GM12878 (cell line): Measurements from ENCODE around the gene HRNR. TPM values are rescaled to one million over a fixed set of nuclear protein-coding genes. Genes with fewer than 3 reads are reported as not detected.

Experiments
- ATAC-seq: fragments of 200-7000 bp; cut with Tn5 transposase; 3 replicates; pipeline ENCODE4 v1.9.1; 2020; ENCODE audit warnings: mild to moderate bottlenecking, moderate library complexity
- BruUV-seq: library from RNA; stranded (reverse); fragments of 400-500 nt; replicated peaks from 2 replicates; lab custom pipeline; 2021; lab: Mats Ljungman, UMichigan
- CTCF ChIA-PET: fragments of 300-600 bp; sonication (Branson Sonifier 250); formaldehyde crosslinking; extraction: SDS; loops from one replicate; lab custom pipeline; 2021; ENCODE audit warnings: inconsistent platforms; lab: Yijun Ruan, JAX
- POLR2A ChIA-PET: fragments of 350-600 bp; formaldehyde crosslinking; extraction: SDS; loops from one replicate; lab custom pipeline; 2021; ENCODE audit warnings: inconsistent platforms; lab: Charles Lee
- RAD21 ChIA-PET: fragments of 300-600 bp; sonication (Branson Sonifier 250); formaldehyde crosslinking; loops from one replicate; lab custom pipeline; 2023; ENCODE audit warnings: antibody characterized with exemption; ENCODE audit not compliant: unreplicated experiment; lab: Charles Lee
- SMC1A ChIA-PET: fragments of 300-600 bp; sonication (Branson Sonifier 250); formaldehyde crosslinking; loops from one replicate; lab custom pipeline; 2023; ENCODE audit not compliant: unreplicated experiment, uncharacterized antibody; lab: Charles Lee
- DNase-seq: peaks from one replicate; pipeline ENCODE4 v3.0.0-alpha.2; 2011; ENCODE audit warnings: low read depth, low spot score
- FAIRE-seq: peaks from 3 replicates; lab custom pipeline; 2011; peaks lifted over from hg19 to GRCh38; lab: Jason Lieb, UNC
- H2AFZ ChIP-seq: 2 replicates; pipeline ENCODE4 v1.6.0; 2011; ENCODE audit warnings: low read depth, low read length, control low read depth; ENCODE audit not compliant: control insufficient read depth
- H3K27ac ChIP-seq: 2 replicates; pipeline ENCODE4 v1.5.1; 2011; ENCODE audit warnings: control low read depth; ENCODE audit not compliant: control insufficient read depth, insufficient read depth
- H3K27me3 ChIP-seq, 2 experiments: replicated peaks in 1 of 2; 2 replicates each; pipeline versions ENCODE4 v1.6.0 to v1.6.1; 2011; ENCODE audit warnings: low read length in 1 of 2; ENCODE audit not compliant: control insufficient read depth in 2 of 2, insufficient read depth in 2 of 2
- H3K36me3 ChIP-seq, 2 experiments: 2 replicates each; pipeline ENCODE4 v1.5.1; 2011; ENCODE audit warnings: low read length in 1 of 2; ENCODE audit not compliant: control insufficient read depth in 2 of 2, insufficient read depth in 2 of 2
- H3K4me1 ChIP-seq: 2 replicates; pipeline ENCODE4 v1.6.1; 2011; ENCODE audit warnings: mild to moderate bottlenecking, low read length, moderate library complexity, mixed read lengths; ENCODE audit not compliant: control insufficient read depth, insufficient read depth
- H3K4me2 ChIP-seq: 2 replicates; pipeline ENCODE4 v1.6.0; 2011; ENCODE audit warnings: control low read depth; ENCODE audit not compliant: control insufficient read depth, insufficient read depth
- H3K4me3 ChIP-seq: fragments of 200-600 bp; sonication (generic); 2 replicates; pipeline ENCODE4 v1.5.1; 2016
- H3K79me2 ChIP-seq: 2 replicates; pipeline ENCODE4 v1.6.0; 2011; ENCODE audit warnings: low read length; ENCODE audit not compliant: control insufficient read depth, insufficient read depth
- H3K9ac ChIP-seq: 2 replicates; pipeline ENCODE4 v1.8.0; 2011; ENCODE audit warnings: low read length, control low read depth, mixed read lengths; ENCODE audit not compliant: control insufficient read depth, insufficient read depth
- H3K9me3 ChIP-seq: replicated peaks from 3 replicates; pipeline ENCODE4 v1.5.1; 2011; ENCODE audit warnings: mild to moderate bottlenecking, low read length; ENCODE audit not compliant: control insufficient read depth, insufficient read depth
- H4K20me1 ChIP-seq: 2 replicates; pipeline ENCODE4 v1.6.0; 2011; ENCODE audit not compliant: control insufficient read depth, insufficient read depth
- CREB1 ChIP-seq: IDR thresholded peaks from 2 replicates; pipeline ENCODE4 v1.6.1; 2012; ENCODE audit warnings: low read depth, mild to moderate bottlenecking, inconsistent platforms
- ESRRA ChIP-seq: IDR thresholded peaks from 2 replicates; pipeline ENCODE4 v1.6.1; 2012; ENCODE audit warnings: mild to moderate bottlenecking, low read length, improper control_type of control experiment
- JUNB ChIP-seq: IDR thresholded peaks from 2 replicates; pipeline ENCODE4 v1.6.1; 2016; ENCODE audit warnings: antibody characterized with exemption, mild to moderate bottlenecking
- PAX5 ChIP-seq: IDR thresholded peaks from 2 replicates; pipeline ENCODE4 v1.6.1; 2011; ENCODE audit warnings: low read depth, low read length, borderline replicate concordance
- PML ChIP-seq: IDR thresholded peaks from 2 replicates; pipeline ENCODE4 v1.6.1; 2012; ENCODE audit warnings: low read length, inconsistent platforms
- RCOR1 ChIP-seq: conservative IDR thresholded peaks from 2 replicates; pipeline ENCODE4 v1.6.1; 2012; ENCODE audit warnings: low read depth, low read length, improper control_type of control experiment
- SMARCA5 ChIP-seq: fragments of 450-650 bp; IDR thresholded peaks from 2 replicates; pipeline ENCODE4 v1.6.1; 2017; ENCODE audit warnings: mild to moderate bottlenecking
- SUZ12 ChIP-seq: fragments of 200-600 bp; sonication (generic); IDR thresholded peaks from one replicate; pipeline ENCODE4 v1.6.1; 2018; ENCODE audit warnings: antibody characterized with exemption, mild to moderate bottlenecking; ENCODE audit not compliant: unreplicated experiment
- TCF7 ChIP-seq: IDR thresholded peaks from 2 replicates; pipeline ENCODE4 v1.6.1; 2014; ENCODE audit warnings: antibody characterized with exemption, borderline replicate concordance
- WGBS: methylation state at CpG from one replicate; pipeline ENCODE4 v1.1.6; 2016; ENCODE audit warnings: low lambda C conversion rate; ENCODE audit not compliant: insufficient replicate concordance, insufficient coverage; ENCODE audit errors: missing lambda C conversion rate; 5-methylcytosine and 5-hydroxymethylcytosine counted together
- in situ Hi-C: fragments of 300-500 bp; cut with MboI; formaldehyde crosslinking; loops from 9 replicates; pipeline ENCODE4 v1.14.3; 2018; ENCODE audit warnings: mixed read lengths
- intact Hi-C: fragments of 100-400 bp; cut with micrococcal nuclease; formaldehyde crosslinking; loops from one replicate; pipeline ENCODE4 v1.14.2; 2022; ENCODE audit not compliant: unreplicated experiment
- polyA plus RNA-seq, 11 experiments: library from polyadenylated mRNA; depleted of rRNA in 4 of 11; unstranded in 6 of 11; stranded (reverse) in 5 of 11; fragments of >200 nt; fragmentation: Nextera tagmentation in 4 of 11; fragmentation: Illumina TruSeq in 1 of 11; extraction: Ambion mirVana in 4 of 11; extraction: Trizol in 1 of 11; gene quantifications; 1 replicate in 1 of 11; 2 replicates in 10 of 11; pipeline versions ENCODE4 v1.2.1 to v1.2.3, GENCODE V29; 2011 to 2016; ENCODE audit warnings: inconsistent platforms in 2 of 11, missing spikeins in 2 of 11, low read depth in 1 of 11
- total RNA-seq, 4 experiments: library from RNA; depleted of rRNA in 3 of 4; stranded (reverse); fragments of >200 nt in 3 of 4; fragmentation: Illumina TruSeq in 1 of 4; extraction: Trizol in 1 of 4; gene quantifications; 2 replicates each; pipeline versions ENCODE4 v1.2.1 to v1.2.3, GENCODE V29; 2013 to 2021
- TF ChIP-seq, protein P1 (sequence below): fragments of 450-650 bp; IDR thresholded peaks from 2 replicates; pipeline ENCODE4 v1.6.1; 2017; ENCODE audit warnings: mild to moderate bottlenecking, low read depth, inconsistent platforms; ENCODE audit not compliant: poor library complexity, severe bottlenecking
- TF ChIP-seq, protein P2 (sequence below): fragments of 450-650 bp; IDR thresholded peaks from 2 replicates; pipeline ENCODE4 v1.6.1; 2018; ENCODE audit warnings: borderline replicate concordance, mild to moderate bottlenecking; ENCODE audit not compliant: partially characterized antibody

Gene HRNR
- total and polyA plus RNA-seq, 10 of the 15 experiments (the other 5 are each of a cell fraction or from before 2014, with no cell fraction given) = not detected

DNA sequence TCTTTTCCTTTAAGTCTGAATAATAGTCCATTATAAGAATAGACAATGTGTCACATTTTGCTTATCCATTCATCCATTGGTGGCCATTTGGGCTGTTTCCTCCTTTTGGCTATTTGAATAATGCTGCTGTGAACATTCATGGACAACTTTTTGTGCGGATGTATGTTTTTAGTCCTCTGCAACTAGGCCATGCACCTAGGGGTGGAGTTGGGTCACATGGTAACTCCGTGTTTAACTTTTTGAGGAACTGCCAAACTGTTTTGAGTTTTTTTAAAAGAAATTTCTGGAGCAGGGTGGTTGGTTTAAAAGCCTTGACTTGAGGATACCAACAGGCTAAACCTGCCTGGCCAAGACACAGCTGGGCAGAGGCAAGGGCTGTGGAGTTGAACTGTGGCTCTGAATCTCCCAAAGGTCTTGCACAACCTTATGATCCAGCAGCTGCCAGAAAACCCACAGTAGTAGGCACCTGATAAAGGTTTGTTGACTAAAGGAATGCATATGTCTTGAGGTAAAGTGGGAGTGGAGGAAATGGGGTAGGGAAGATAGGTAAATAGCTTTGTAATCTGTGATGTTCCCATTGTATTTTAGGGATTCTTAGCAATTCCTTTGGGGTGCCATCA lies 59.4 kb downstream of the HRNR start (continued):
- TF ChIP-seq, protein P1, sequence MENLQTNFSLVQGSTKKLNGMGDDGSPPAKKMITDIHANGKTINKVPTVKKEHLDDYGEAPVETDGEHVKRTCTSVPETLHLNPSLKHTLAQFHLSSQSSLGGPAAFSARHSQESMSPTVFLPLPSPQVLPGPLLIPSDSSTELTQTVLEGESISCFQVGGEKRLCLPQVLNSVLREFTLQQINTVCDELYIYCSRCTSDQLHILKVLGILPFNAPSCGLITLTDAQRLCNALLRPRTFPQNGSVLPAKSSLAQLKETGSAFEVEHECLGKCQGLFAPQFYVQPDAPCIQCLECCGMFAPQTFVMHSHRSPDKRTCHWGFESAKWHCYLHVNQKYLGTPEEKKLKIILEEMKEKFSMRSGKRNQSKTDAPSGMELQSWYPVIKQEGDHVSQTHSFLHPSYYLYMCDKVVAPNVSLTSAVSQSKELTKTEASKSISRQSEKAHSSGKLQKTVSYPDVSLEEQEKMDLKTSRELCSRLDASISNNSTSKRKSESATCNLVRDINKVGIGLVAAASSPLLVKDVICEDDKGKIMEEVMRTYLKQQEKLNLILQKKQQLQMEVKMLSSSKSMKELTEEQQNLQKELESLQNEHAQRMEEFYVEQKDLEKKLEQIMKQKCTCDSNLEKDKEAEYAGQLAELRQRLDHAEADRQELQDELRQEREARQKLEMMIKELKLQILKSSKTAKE = no peak
- TF ChIP-seq RCOR1 (no peak), CREB1 (no peak), SMARCA5 (no peak), PML (no peak), ESRRA (no peak)
- TF ChIP-seq, all 136 proteins: peak for 0

DNA sequence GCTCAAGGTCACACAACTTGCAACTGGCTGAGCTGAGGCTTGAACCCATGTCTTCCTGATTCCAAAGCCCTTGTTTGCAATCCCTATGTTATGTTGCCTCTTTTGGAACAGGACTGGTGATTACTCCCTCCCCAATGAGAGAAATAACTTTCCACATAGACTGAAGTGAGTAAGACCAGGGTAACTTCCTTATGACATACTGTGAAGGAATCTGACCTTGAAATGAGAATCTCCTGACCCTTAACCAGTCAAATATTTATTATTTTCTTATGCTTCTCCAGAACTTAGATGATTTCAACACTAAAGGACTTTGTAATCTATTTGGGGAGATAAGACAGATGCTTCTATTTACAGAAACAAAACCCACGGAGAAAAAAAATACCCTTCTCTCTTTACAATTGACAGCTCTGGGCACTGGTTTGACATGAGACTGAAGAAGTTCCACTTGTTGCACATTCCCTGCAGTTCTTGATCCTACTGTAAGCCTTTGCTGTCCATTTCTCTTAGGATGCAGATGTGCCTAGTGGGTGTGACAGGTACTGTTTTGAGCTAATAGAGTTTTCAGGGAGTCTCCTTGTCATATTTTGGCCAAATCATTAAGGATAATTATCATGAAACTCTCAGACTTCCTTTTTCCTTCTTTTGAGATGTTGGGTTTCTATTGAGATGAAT lies 61.1 kb downstream of the HRNR start:
- intact Hi-C loops = no loop called here
- CTCF ChIA-PET = interaction anchor here (1.0 kb wide), 1 partner anchor 13 kb away, joined by 3 read pairs; no protein-coding TSS in a partner anchor
- WGBS = 0% methylated on average over 1 of the region's 1 CpG
- TF ChIP-seq SUZ12 (no peak), PAX5 (no peak), JUNB (no peak), TCF7 (no peak)
- TF ChIP-seq, protein P2, sequence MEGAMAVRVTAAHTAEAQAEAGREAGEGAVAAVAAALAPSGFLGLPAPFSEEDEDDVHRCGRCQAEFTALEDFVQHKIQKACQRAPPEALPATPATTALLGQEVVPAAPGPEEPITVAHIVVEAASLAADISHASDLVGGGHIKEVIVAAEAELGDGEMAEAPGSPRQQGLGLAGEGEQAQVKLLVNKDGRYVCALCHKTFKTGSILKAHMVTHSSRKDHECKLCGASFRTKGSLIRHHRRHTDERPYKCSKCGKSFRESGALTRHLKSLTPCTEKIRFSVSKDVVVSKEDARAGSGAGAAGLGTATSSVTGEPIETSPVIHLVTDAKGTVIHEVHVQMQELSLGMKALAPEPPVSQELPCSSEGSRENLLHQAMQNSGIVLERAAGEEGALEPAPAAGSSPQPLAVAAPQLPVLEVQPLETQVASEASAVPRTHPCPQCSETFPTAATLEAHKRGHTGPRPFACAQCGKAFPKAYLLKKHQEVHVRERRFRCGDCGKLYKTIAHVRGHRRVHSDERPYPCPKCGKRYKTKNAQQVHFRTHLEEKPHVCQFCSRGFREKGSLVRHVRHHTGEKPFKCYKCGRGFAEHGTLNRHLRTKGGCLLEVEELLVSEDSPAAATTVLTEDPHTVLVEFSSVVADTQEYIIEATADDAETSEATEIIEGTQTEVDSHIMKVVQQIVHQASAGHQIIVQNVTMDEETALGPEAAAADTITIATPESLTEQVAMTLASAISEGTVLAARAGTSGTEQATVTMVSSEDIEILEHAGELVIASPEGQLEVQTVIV = no peak
- TF ChIP-seq, all 136 proteins: peak for 0
- Histone ChIP-seq H3K36me3 (no peaks in the 10 kb centered on the region), H3K79me2 (no peaks in the 10 kb centered on the region), H4K20me1 (no peaks in the 10 kb centered on the region), H3K27ac (no peak overlapping the region), H3K9ac (no peak overlapping the region), H3K4me3 (no peak overlapping the region), H3K27me3 (no peaks in the 10 kb centered on the region), H3K4me2 (no peak overlapping the region), H2AFZ (no peak overlapping the region), H3K9me3 (no peaks in the 10 kb centered on the region), H3K4me1 (0 out of 2 replicates have a peak, but pooled peaks cover 2% of the 10 kb centered on the region)
- POLR2A ChIA-PET = interaction anchor here (1.0 kb wide), 1 partner anchor 14 kb away, joined by 3 read pairs; no protein-coding TSS in a partner anchor
- FAIRE-seq (no peak), DNase-seq (no peak), ATAC-seq (no peak)
- BruUV-seq = no TSS peak
- RAD21 ChIA-PET = no interaction called here
- in situ Hi-C loops = no loop called here
- SMC1A ChIA-PET = no interaction called here
